Middle frontal gyrus (tissue), 1 donor: ENCODE results near the gene CENPH.
A peak's percentile ranks its signal among the peaks of the same experiment; 100 is the strongest.
"Not testable (repeated sequence)": the region's sequence is repeated elsewhere in the genome, so short reads cannot be mapped to it uniquely, and the experiment has no call there.

Experiments
- DNase-seq: peaks from one replicate; pipeline ENCODE4 v3.0.0-alpha.2; 2015; ENCODE audit warnings: low spot score; ENCODE audit errors: extremely low spot score

CENPH gene, protein sequence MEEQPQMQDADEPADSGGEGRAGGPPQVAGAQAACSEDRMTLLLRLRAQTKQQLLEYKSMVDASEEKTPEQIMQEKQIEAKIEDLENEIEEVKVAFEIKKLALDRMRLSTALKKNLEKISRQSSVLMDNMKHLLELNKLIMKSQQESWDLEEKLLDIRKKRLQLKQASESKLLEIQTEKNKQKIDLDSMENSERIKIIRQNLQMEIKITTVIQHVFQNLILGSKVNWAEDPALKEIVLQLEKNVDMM

DNA sequence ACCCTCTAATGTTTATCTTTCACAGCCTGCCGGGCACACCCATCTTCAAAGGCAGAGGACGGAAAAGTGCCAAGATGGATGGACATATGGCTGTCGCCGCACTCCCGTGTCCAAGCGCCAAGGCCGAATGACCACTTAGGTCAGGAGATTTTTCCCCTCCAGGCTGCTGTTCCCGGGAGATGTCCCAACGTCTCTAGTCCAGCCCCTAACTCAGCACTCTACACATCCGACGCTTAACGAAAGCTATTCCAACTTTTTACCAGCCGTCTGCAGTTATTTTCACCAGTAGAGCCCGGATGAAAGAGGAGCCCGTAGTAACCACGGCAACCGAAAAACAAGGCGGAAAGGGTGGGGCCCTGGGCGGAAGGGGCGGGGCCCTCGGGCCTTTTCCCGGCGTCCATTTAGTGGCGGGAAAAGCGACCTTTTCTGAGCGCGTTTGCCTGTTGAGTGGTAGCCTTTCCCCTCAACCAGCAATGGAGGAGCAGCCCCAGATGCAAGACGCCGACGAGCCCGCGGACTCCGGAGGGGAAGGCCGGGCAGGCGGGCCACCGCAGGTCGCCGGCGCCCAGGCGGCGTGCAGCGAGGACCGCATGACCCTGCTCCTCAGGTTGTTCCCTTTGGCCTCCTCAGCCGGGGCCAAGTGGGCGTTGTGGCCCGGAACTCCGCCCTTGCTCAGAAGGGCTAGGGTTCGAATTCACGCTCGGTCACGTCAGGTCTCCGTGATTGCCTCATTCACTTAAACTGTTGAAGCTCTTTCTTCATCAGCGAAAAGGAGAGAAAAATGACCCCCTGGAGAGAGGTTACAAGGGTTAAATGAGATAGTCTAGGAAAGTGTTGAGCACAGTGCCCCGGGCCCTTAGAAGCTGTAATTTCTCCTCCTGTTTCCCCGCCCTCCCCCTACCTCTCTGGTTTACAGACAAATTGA, at the start of gene CENPH:
Gene CENPH (plus strand): TSS at position 422 of the 925 bp plus-strand sequence. CDS start 52 bp downstream, at position 474.
- DNase-seq = peak; percentile 75

DNA sequence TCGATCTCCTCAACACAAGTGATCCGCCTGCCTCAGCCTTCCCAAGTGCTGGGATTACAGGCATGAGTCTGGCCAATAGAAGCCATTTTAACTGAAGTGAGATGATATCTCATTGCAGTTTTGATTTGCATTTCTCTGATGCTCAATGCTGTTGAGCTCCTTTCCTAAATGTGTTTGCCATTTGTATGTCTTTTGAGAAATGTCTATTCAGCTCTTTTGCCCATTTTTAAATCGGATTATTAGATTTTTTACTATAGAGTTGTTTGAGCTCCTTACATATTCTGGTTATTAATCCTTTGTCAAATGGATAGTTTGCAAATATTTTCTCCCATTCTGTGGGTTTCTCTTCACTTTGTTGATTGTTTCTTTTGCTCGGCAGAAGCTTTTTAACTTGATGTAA, 49.1 kb upstream of the CENPH start:
- DNase-seq = not testable (repeated sequence)

DNA sequence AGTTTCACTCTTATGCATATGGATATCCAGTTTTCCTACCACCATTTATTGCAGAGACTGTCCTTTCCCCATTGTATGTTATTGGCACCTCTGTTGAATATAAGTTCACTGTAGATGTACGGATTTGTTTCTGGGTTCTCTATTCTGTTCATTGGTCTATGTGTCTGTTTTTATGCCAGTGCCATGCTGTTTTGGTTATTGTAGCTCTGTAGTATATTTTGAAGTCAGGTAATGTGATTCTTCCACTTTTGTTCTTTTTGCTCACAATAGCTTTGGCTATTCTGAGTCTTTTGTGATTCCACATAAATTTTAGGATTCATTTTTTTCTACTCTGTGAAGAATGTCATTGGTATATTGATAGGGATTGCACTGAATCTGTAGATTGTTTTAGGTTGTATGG, 48.6 kb upstream of the CENPH start:
- DNase-seq = no peak

GRCh38 chr5:69148576-69148975, 40.8 kb upstream of the CENPH start:
- DNase-seq = not testable (repeated sequence)

- no peak for DNase-seq
These were observed 40.3 kb upstream of the CENPH start for GRCh38 chr5:69148981-69149675.

- no peak for DNase-seq
These were observed 39.7 kb upstream of the CENPH start for GRCh38 chr5:69149676-69150010.

- DNase-seq = no peak
These were observed 36.7 kb upstream of the CENPH start for GRCh38 chr5:69152731-69153130.

GRCh38 chr5:69156456-69156855, 32.9 kb upstream of the CENPH start:
- DNase-seq = no peak

GRCh38 chr5:69158039-69158438, 31.3 kb upstream of the CENPH start:
- no peak for DNase-seq

GRCh38 chr5:69160651-69161050, 28.7 kb upstream of the CENPH start:
- DNase-seq = no peak

DNA sequence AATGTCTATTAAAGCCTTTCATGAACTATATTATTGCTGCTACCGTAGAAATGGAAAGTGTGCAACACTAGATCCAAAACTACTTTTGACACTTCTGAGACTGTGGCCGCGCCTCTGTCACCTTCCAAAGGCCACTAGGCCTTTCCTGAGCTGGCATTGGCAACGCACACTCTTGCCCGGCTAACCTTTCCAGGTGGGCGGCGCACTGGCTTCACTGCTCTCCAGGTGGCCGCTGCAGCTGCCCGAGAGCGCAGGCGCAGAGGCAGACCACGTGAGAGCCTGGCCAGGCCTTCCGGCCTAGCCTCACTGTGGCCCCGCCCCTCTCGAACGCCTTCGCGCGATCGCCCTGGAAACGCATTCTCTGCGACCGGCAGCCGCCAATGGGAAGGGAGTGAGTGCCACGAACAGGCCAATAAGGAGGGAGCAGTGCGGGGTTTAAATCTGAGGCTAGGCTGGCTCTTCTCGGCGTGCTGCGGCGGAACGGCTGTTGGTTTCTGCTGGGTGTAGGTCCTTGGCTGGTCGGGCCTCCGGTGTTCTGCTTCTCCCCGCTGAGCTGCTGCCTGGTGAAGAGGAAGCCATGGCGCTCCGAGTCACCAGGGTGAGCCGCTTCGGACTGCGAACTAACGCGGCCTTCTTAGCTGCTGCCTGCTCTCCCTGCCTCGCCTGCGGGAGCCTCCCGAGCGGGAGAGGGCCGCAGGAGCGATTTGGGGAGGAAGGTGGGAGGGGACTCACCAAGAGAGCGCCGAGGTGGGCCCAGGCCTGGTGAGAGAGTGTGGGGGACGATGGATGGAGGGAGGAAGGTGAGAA, 22.5 kb upstream of the CENPH start, which contains the start of gene CCNB1:
Gene CCNB1 (plus strand): TSS at position 465 of the 807 bp plus-strand sequence. CDS start 113 bp downstream, at position 578.
- peak; percentile 95 for DNase-seq

DNA sequence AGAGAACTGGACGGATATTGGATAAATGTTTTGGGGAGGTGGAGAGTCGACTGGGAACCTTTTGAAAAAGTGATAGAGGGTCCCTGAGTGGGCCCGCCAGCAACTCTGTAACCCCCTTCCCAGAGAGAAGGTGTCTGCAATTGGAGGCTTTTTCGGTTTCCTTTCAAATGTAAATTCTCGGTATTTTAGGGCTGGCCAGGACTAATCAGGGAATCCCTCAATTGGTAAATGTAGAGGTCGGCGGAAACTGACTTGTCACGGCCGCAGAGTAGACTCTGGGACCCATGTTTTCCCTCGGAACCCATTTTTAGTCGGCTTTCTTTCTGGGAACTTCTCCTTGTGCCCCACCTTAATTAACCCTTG, 21.9 kb upstream of the CENPH start:
- DNase-seq = no peak

DNA sequence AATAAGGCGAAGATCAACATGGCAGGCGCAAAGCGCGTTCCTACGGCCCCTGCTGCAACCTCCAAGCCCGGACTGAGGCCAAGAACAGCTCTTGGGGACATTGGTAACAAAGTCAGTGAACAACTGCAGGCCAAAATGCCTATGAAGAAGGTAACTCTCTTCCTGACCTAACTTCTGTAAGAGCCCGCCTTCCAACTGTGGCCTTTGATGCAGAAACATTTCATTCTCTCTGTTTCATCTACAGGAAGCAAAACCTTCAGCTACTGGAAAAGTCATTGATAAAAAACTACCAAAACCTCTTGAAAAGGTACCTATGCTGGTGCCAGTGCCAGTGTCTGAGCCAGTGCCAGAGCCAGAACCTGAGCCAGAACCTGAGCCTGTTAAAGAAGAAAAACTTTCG, 21.5 kb upstream of the CENPH start:
- no peak for DNase-seq

DNA sequence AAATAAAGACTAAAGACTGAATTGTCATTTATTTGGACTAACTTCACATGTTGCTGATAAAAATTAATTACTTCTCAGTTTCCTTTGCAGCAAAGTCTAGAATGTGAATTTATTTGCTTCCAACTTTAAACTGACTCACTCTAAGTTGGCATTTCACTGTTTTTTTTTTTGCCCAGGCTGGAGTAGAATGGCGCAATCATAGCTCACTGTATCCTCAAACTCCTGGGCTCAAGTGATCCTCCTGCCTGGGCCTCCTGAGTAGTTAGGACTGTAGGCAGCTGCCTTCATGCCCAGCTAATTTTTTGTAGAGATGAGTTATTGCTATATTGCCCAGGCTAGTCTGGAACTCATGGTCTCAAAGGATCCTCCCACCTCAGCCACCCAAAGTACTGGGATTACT, 18.9 kb upstream of the CENPH start:
- no peak for DNase-seq

DNA sequence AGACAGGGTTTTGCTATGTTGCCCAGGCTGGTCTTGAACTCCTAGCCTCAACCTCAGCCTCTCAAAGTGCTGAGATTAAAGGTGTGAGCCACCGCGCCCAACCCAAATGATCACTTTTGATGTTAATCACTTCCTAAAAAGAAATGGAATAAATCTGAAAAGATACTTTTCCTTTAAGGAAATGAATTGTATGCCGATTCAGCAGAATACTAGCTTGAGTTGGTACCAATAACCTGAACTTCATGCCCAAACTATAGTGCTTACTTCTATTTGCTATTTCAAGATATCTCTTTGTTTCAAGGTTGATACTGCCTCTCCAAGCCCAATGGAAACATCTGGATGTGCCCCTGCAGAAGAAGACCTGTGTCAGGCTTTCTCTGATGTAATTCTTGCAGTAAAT, 18.4 kb upstream of the CENPH start:
- no peak for DNase-seq

- not testable (repeated sequence) for DNase-seq
These were observed 7.6 kb upstream of the CENPH start for GRCh38 chr5:69181659-69182293.

GRCh38 chr5:69184621-69185020, 4.8 kb upstream of the CENPH start:
- DNase-seq = no peak

GRCh38 chr5:69187342-69187741, 2.0 kb upstream of the CENPH start:
- DNase-seq = no peak

DNA sequence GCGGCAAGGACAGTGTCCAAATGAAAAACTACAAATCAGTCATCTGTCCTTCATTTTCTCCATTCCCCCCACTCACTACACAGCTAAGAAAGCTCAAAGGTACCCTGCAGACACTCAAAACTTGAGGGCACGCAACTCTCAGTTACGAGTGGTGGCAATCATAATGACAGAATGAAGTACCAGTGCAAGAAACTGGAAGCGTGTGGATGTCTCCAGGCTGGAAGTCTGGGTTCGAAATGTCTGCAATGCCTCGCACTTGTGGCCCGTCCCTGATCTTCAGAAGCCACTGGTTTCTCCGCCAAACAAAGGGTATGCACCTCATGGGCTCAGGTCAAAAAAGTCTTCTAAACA, 597 bp upstream of the CENPH start:
- DNase-seq = no peak

DNA sequence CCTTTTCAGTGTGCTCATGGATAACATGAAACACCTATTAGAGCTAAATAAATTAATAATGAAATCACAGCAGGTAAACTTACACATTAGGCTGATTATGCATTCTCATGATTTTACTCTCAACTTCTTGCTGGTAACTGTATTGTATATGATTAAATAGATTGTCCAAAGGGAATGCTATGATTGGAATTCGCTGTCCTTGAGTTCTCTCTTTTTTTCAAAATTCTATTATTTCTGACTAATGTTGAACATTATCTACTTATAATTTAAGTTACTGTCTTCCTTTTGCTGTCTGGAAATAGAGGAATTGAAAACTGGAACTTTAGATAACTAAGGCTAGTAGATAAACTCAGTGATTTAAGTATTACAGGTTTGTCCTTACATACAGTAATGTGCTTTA, 13.1 kb downstream of the CENPH start:
- no peak for DNase-seq
